Brain pericyte (primary cell): ENCODE data around the gene KLHL41.
A peak's percentile ranks its signal among the peaks of the same experiment; 100 is the strongest.
"Not testable (repeated sequence)": the region's sequence is repeated elsewhere in the genome, so short reads cannot be mapped to it uniquely, and the experiment has no call there.

Source experiments
- DNase-seq: peaks from one replicate; pipeline ENCODE4 v3.0.0-alpha.2; 2012; ENCODE audit warnings: low read depth, low spot score

KLHL41 gene

DNA sequence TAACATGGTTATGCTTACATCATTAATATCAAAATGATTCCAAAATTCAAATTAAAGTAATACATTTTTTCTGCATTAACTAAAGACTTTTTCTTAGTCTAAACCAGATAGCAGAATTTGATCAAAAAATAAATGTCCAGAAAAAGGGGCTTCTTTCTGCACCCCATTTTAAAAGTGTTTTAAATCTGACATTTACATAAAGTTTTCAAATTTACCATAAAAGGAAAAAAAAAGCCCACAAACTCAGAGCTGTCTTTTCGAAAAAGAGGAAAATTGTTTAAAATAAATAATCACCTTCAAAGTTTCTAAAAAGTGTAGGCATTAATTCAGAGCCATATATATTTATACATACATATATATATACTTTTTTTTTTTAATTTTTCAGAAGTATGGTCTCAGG is 62.7 kb downstream of the KLHL41 start:
- no peak for DNase-seq

DNA sequence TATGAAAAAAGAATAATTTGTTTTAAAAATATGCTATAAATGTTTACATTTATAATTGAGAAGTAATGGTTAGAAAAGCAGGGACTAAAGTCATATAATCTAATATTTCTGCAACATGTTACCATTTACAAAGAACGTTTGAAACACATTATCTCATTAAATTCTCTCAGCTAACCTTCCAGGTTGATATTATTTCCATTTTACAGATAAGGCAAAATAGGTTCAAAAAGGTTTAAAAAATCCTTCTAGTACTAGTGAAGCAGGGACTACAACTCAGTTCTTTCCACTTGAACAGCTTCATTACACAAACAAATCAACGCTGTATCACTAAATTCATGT is 63.3 kb downstream of the KLHL41 start:
- no peak for DNase-seq

DNA sequence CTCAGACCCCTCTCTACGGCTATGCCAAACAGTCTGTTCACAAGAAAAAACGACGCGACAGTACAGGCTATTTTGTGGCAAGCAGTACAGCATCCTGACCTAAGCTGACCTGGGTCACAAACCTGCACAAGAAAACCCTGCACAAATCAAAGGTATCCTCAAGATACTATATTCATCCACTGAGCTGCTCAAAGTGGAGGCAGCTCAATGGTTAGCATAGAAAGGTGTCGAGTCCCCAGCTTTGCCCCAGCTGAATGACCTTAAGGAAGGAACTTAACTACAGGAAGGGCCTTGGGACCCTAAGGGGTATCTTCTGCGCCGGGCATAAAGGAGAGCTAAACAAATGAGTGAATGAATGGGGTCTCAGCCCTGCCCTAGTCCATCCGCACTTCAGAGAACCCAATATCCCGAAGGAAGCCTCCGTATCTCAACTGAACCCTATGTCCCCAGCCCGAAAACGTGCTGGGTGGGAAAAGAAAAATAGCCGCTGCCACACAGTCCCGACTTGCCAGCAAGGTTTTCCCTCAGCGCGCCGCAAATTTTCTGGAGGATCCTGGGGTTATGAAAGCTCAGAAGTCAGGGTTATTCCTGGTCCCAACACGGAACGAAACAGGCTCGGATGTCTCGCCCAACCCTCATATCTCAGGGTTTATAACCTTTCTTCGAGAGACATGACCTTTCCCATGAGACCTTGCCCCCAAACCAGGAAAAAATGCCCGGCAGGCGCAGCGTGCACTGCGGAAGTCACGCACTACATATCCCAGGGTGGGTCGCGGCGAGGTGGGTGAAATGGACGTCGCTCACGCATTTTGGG is 63.9 kb downstream of the KLHL41 start, which contains the start of gene FASTKD1:
TSS of gene FASTKD1 (minus strand) at position 706 of the 814 bp plus-strand sequence. CDS start 1,836 bp downstream, outside the sequence.
- peak; percentile 57 for DNase-seq

DNA sequence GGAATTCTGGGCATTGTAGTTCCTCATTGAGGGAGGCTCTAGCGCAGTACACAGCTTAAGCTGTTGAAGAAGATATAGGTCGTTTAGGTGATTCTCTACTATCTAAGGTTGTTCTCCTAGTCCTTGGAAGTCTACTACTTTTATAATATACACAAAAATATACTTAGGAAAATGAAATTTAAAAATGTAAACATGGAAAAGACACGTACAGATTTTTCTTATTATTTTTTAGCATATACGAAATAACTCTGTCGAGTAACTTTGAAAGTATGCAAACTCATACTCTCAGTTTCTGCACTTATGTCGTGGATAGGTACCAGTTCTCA is 64.4 kb downstream of the KLHL41 start:
- DNase-seq, result no peak

DNA sequence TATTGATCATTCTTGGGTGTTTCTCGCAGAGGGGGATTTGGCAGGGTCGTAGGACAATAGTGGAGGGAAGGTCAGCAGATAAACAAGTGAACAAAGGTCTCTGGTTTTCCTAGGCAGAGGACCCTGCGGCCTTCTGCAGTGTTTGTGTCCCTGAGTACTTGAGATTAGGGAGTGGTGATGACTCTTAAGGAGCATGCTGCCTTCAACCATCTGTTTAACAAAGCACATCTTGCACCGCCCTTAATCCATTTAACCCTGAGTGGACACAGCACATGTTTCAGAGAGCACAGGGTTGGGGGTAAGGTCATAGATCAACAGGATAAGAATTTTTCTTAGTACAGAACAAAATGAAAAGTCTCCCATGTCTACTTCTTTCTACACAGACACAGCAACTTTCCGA is 65.0 kb downstream of the KLHL41 start:
- DNase-seq, result not testable (repeated sequence)

DNA sequence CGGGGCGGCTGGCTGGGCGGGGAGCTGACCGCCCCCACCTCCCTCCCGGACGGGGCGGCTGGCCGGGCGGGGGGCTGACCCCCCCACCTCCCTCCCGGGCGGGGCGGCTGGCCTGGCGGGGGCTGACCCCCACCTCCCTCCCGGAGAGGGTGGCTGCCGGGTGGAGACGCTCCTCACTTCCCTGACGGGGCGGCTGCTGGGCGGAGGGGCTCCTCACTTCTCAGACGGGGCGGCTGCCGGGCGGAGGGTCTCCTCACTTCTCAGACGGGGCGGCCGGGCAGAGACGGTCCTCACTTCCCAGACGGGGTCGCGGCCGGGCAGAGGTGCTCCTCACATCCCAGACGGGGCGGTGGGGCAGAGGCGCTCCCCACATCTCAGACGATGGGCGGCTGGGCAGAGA is 65.8 kb downstream of the KLHL41 start:
- not testable (repeated sequence) for DNase-seq
